A549 (cell line): ENCODE data around the gene TBC1D25. TPM values are rescaled to one million over a fixed set of nuclear protein-coding genes. Genes with fewer than 3 reads are reported as not detected.

Experiments
- ATAC-seq, 2 experiments: fragments of 200-7000 bp in 1 of 2; fragments of >200 bp in 1 of 2; cut with Nextera tagmentation in 1 of 2; cut with Tn5 transposase in 1 of 2; 3 replicates each; pipeline versions ENCODE4 v1.8.0 to v1.9.1; 2018 to 2020; ENCODE audit warnings: mild to moderate bottlenecking in 1 of 2, moderate library complexity in 1 of 2
- CTCF ChIA-PET: fragments of 300-600 bp; sonication (Branson Sonifier 250); formaldehyde crosslinking; extraction: SDS; loops from one replicate; lab custom pipeline; 2021; ENCODE audit warnings: antibody characterized with exemption, inconsistent platforms; lab: Yijun Ruan, JAX
- POLR2A ChIA-PET: fragments of 350-600 bp; formaldehyde crosslinking; extraction: SDS; loops from one replicate; lab custom pipeline; 2021; ENCODE audit warnings: antibody characterized with exemption, inconsistent platforms; lab: Yijun Ruan, JAX
- DNase-seq, 2 experiments: peaks; one replicate each; pipeline versions ENCODE4 v3.0.0 to v3.0.0-alpha.2; 2011 to 2016; ENCODE audit warnings: low read depth in 1 of 2, low spot score in 1 of 2
- FAIRE-seq: peaks from 2 replicates; lab custom pipeline; 2011; peaks lifted over from hg19 to GRCh38; lab: Jason Lieb, UNC
- H3K27ac ChIP-seq, 2 experiments: fragments of >200 bp; sonication (Bioruptor Twin); formaldehyde crosslinking; 3 replicates each; pipeline ENCODE4 v1.5.1; 2016 to 2017
- H3K4me1 ChIP-seq: fragments of >200 bp; sonication (Bioruptor Twin); formaldehyde crosslinking; 3 replicates; pipeline ENCODE4 v1.6.1; 2016
- H3K4me2 ChIP-seq: fragments of >200 bp; sonication (Bioruptor Twin); formaldehyde crosslinking; 3 replicates; pipeline ENCODE4 v1.6.1; 2016
- H3K4me3 ChIP-seq: fragments of >200 bp; sonication (Bioruptor Twin); formaldehyde crosslinking; 3 replicates; pipeline ENCODE4 v1.5.1; 2016
- H3K9me3 ChIP-seq: fragments of >200 bp; sonication (Bioruptor Twin); formaldehyde crosslinking; 3 replicates; pipeline ENCODE4 v1.6.1; 2016
- CBX2 ChIP-seq: fragments of 200-600 bp; sonication (generic); IDR thresholded peaks from 2 replicates; pipeline ENCODE4 v1.6.1; 2016; ENCODE audit warnings: low read depth, mild to moderate bottlenecking, borderline replicate concordance
- CHD2 ChIP-seq: fragments of 150-350 bp; IDR thresholded peaks from 2 replicates; pipeline ENCODE4 v1.6.1; 2014; ENCODE audit warnings: low read length; ENCODE audit not compliant: partially characterized antibody
- CTCF ChIP-seq: fragments of >200 bp; sonication (Bioruptor Twin); formaldehyde crosslinking; IDR thresholded peaks from 3 replicates; pipeline ENCODE4 v1.5.1; 2016
- E2F6 ChIP-seq: IDR thresholded peaks from 2 replicates; pipeline ENCODE4 v1.6.1; 2012; ENCODE audit warnings: low read depth, borderline replicate concordance
- ESRRA ChIP-seq: fragments of 150-350 bp; IDR thresholded peaks from 2 replicates; pipeline ENCODE4 v1.6.1; 2014; ENCODE audit warnings: mild to moderate bottlenecking, low read length, borderline replicate concordance
- FOSB ChIP-seq: fragments of 250-450 bp; sonication (Bioruptor Pico); IDR thresholded peaks from 2 replicates; pipeline ENCODE4 v1.5.0; 2020; ENCODE audit warnings: mild to moderate bottlenecking, moderate library complexity
- GATA3 ChIP-seq: IDR thresholded peaks from 2 replicates; pipeline ENCODE4 v1.6.1; 2012; ENCODE audit warnings: borderline replicate concordance
- HOXB5 ChIP-seq: fragments of 250-450 bp; sonication (Bioruptor Pico); IDR thresholded peaks from 2 replicates; pipeline ENCODE4 v1.5.0; 2020; ENCODE audit warnings: mild to moderate bottlenecking, moderate library complexity
- MYC ChIP-seq: IDR thresholded peaks from 2 replicates; pipeline ENCODE4 v1.6.1; 2012; ENCODE audit warnings: mild to moderate bottlenecking, inconsistent platforms, low read length, improper control_type of control experiment, borderline replicate concordance
- NFE2L2 ChIP-seq: fragments of 150-350 bp; conservative IDR thresholded peaks from 2 replicates; pipeline ENCODE4 v1.6.1; 2014; ENCODE audit warnings: low read length
- NR3C1 ChIP-seq: fragments of >200 bp; sonication (Bioruptor Twin); formaldehyde crosslinking; IDR thresholded peaks from 3 replicates; pipeline ENCODE4 v1.6.1; 2017
- POLR2AphosphoS2 ChIP-seq: conservative IDR thresholded peaks from 2 replicates; pipeline ENCODE4 v1.6.1; 2012; ENCODE audit warnings: low read length, improper control_type of control experiment, inconsistent platforms
- RARB ChIP-seq: fragments of 250-450 bp; sonication (Bioruptor Pico); IDR thresholded peaks from 2 replicates; pipeline ENCODE4 v1.8.0; 2021; ENCODE audit warnings: mild to moderate bottlenecking, moderate library complexity
- REST ChIP-seq: fragments of 200-600 bp; sonication (generic); IDR thresholded peaks from 2 replicates; pipeline ENCODE4 v1.6.1; 2016; ENCODE audit warnings: antibody characterized with exemption, mild to moderate bottlenecking, moderate library complexity
- RFX5 ChIP-seq: fragments of 450-650 bp; IDR thresholded peaks from 2 replicates; pipeline ENCODE4 v1.7.1; 2014; ENCODE audit warnings: antibody characterized with exemption, mild to moderate bottlenecking, moderate library complexity
- SMC3 ChIP-seq: fragments of >200 bp; sonication (Bioruptor Twin); formaldehyde crosslinking; IDR thresholded peaks from 3 replicates; pipeline ENCODE4 v1.6.1; 2018; ENCODE audit warnings: inconsistent platforms
- ZC3H11A ChIP-seq: fragments of 450-650 bp; IDR thresholded peaks from 2 replicates; pipeline ENCODE4 v1.6.1; 2014; ENCODE audit warnings: antibody characterized with exemption, mild to moderate bottlenecking
- ZSCAN20 ChIP-seq: fragments of 250-450 bp; sonication (Bioruptor Pico); IDR thresholded peaks from 2 replicates; pipeline ENCODE4 v1.8.0; 2022; ENCODE audit warnings: mild to moderate bottlenecking, moderate library complexity
- WGBS: methylation state at CpG from one replicate; pipeline ENCODE4 v1.1.6; 2017; ENCODE audit errors: missing lambda C conversion rate; 5-methylcytosine and 5-hydroxymethylcytosine counted together
- polyA plus RNA-seq, 4 experiments: library from polyadenylated mRNA; depleted of rRNA in 3 of 4; stranded (reverse); fragments of >200 nt; fragmentation: RNase III in 1 of 4; extraction: RNeasy Plus Mini Kit Qiagen cat#74134 plus additional on column Dnase treatment in 1 of 4; gene quantifications; 2 replicates in 3 of 4; 3 replicates in 1 of 4; pipeline ENCODE4 v1.2.3, GENCODE V29; 2011 to 2017

TBC1D25 gene
- polyA plus RNA-seq, 2 of the 4 experiments (the other 2 are of a cell fraction), result 8.6 to 13.0 TPM

- no peak for TF ChIP-seq REST
These were observed 59.1 kb downstream of the TBC1D25 start (continued) for GRCh38 chrX:48598614-48599013.

GRCh38 chrX:48599341-48599740 lies 59.8 kb downstream of the TBC1D25 start:
- H3K4me2 ChIP-seq, result no peak overlapping the region
- no peak for FAIRE-seq
- ATAC-seq, result no peak
- H3K4me3 ChIP-seq, result no peak overlapping the region
- TF ChIP-seq HOXB5 (CRISPR knock-in tag) (no peak), FOSB (CRISPR knock-in tag) (no peak), SMC3 (no peak), ESRRA (no peak), NR3C1 (no peak), CHD2 (no peak), ZC3H11A (no peak), NFE2L2 (no peak), RFX5 (no peak), CTCF (no peak), ZSCAN20 (CRISPR knock-in tag) (no peak)
- 97% methylated on average over 13 of the region's 20 CpGs for WGBS
- peaks cover 11% of the 10 kb centered on the region; the same call in 2 of the 3 replicates for H3K4me1 ChIP-seq
- no peaks in the 10 kb centered on the region for H3K9me3 ChIP-seq
- no peak for DNase-seq
- CTCF ChIA-PET, result no interaction called here
- H3K27ac ChIP-seq, result no peak overlapping the region
- POLR2A ChIA-PET, result no interaction called here

- Histone ChIP-seq H3K4me3 (no peak overlapping the region), H3K9me3 (no peaks in the 10 kb centered on the region), H3K4me1 (peaks cover 11% of the 10 kb centered on the region; the same call in 2 of the 3 replicates)
- POLR2A ChIA-PET, result no interaction called here
- no peak for ATAC-seq
- TF ChIP-seq RARB (CRISPR knock-in tag) (no peak), POLR2AphosphoS2 (no peak), E2F6 (no peak), MYC (no peak), CBX2 (no peak), GATA3 (no peak)
- TF ChIP-seq, all 56 proteins: peak for 0
- FAIRE-seq, result no peak
- Histone ChIP-seq H3K4me2 (no peak overlapping the region), H3K27ac (no peak overlapping the region)
- 90% methylated on average over 17 of the region's 19 CpGs for WGBS
- no peak for DNase-seq
- CTCF ChIA-PET, result no interaction called here
These were observed 60.7 kb downstream of the TBC1D25 start for GRCh38 chrX:48600226-48600625.
